ENCODE measurements around the gene TSSK6.

GRCh38 chr19:19489804-19490204, 25.5 kb downstream of the TSSK6 start:
- TF ChIP-seq REST (IDR thresholded peaks at IDR 0.05), result no peak
- no peak for TF ChIP-seq CTCF (IDR thresholded peaks at IDR 0.05; ENCODE audit: low read depth, low read length, missing input control)
- no peak for TF ChIP-seq YY1 (IDR thresholded peaks at IDR 0.05)
- TF ChIP-seq JUND (IDR thresholded peaks at IDR 0.05), result no peak
- TF ChIP-seq TAF1 (conservative IDR thresholded peaks at IDR 0.05), result no peak
- no peak for TF ChIP-seq MAX (IDR thresholded peaks at IDR 0.05)

Data from liver (tissue), 3 donors.